AG04450 (cell line): ENCODE measurements around the gene PRKG1. TPM values are rescaled to one million over a fixed set of nuclear protein-coding genes. Genes with fewer than 3 reads are reported as not detected.

Experiments
- CTCF ChIA-PET: fragments of 300-600, 350-600 bp; formaldehyde crosslinking; extraction: SDS; loops from one replicate; lab custom pipeline; 2022; ENCODE audit warnings: antibody characterized with exemption, inconsistent platforms; lab: Charles Lee
- POLR2A ChIA-PET: fragments of 350-600 bp; formaldehyde crosslinking; extraction: SDS; loops from one replicate; lab custom pipeline; 2021; ENCODE audit warnings: antibody characterized with exemption, inconsistent platforms; lab: Yijun Ruan, JAX
- DNase-seq: peaks from one replicate; pipeline ENCODE4 v3.0.0-alpha.2; 2011; ENCODE audit warnings: low read depth, low spot score
- H3K27ac ChIP-seq: one replicate; pipeline ENCODE4 v1.5.1; 2012; ENCODE audit warnings: low read depth, low read length, control low read depth
- H3K27me3 ChIP-seq: one replicate; pipeline ENCODE4 v1.6.0; 2012; ENCODE audit warnings: low read length; ENCODE audit not compliant: control insufficient read depth, insufficient read depth
- H3K4me3 ChIP-seq: 2 replicates; pipeline ENCODE4 v1.5.1; 2011; ENCODE audit warnings: mild to moderate bottlenecking, low read depth, low read length, control low read depth
- H3K9me3 ChIP-seq: 2 replicates; pipeline ENCODE4 v1.5.1; 2012; ENCODE audit warnings: low read length; ENCODE audit not compliant: control insufficient read depth, insufficient read depth
- polyA plus RNA-seq: library from polyadenylated mRNA; depleted of rRNA; stranded (reverse); fragments of >200 nt; gene quantifications from 2 replicates; pipeline ENCODE4 v1.2.3, GENCODE V29; 2011
- TF ChIP-seq, protein P1 (sequence below): IDR thresholded peaks from 2 replicates; pipeline ENCODE4 v1.5.1; 2011; ENCODE audit warnings: low read depth, low read length, control low read depth, inconsistent platforms

Gene PRKG1
- polyA plus RNA-seq, 1 experiment = 19.0 TPM

DNA sequence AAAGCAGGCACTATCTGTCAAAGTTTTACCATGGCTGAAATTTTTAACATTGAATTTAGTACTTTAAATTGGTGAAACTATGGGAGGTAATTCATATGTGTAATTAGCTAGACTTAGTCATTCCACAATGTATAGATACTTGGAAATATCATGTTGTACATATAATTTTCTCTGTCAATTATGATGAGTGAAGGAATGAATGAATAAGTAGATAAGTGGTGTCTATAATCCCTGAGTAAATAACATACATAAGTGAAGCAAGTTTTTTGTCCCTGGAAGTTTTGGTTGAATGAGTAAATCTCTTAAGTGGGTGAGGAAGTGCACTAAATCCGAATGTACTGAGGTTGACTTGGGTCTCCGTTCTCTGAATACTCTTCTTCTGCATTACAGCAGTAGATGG is 424.1 kb downstream of the PRKG1 start:
- TF ChIP-seq, protein P1, sequence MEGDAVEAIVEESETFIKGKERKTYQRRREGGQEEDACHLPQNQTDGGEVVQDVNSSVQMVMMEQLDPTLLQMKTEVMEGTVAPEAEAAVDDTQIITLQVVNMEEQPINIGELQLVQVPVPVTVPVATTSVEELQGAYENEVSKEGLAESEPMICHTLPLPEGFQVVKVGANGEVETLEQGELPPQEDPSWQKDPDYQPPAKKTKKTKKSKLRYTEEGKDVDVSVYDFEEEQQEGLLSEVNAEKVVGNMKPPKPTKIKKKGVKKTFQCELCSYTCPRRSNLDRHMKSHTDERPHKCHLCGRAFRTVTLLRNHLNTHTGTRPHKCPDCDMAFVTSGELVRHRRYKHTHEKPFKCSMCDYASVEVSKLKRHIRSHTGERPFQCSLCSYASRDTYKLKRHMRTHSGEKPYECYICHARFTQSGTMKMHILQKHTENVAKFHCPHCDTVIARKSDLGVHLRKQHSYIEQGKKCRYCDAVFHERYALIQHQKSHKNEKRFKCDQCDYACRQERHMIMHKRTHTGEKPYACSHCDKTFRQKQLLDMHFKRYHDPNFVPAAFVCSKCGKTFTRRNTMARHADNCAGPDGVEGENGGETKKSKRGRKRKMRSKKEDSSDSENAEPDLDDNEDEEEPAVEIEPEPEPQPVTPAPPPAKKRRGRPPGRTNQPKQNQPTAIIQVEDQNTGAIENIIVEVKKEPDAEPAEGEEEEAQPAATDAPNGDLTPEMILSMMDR = no peak
- Histone ChIP-seq H3K4me3 (no peak overlapping the region), H3K27me3 (no peaks in the 10 kb centered on the region), H3K27ac (no peak overlapping the region), H3K9me3 (no peaks in the 10 kb centered on the region)
- POLR2A ChIA-PET = no interaction called here
- no peak for DNase-seq
- CTCF ChIA-PET = no interaction called here

- no peaks in the 10 kb centered on the region for H3K9me3 ChIP-seq
- H3K27me3 ChIP-seq = no peaks in the 10 kb centered on the region
- ChIA-PET POLR2A (no interaction called here), CTCF (no interaction called here)
- H3K4me3 ChIP-seq = no peak overlapping the region
- no peak overlapping the region for H3K27ac ChIP-seq
- TF ChIP-seq, protein P1 = no peak
- no peak for DNase-seq
Observed at GRCh38 chr10:51501396-51501795, 427.1 kb downstream of the PRKG1 start.

GRCh38 chr10:51502124-51502523 is 427.8 kb downstream of the PRKG1 start:
- Histone ChIP-seq H3K4me3 (no peak overlapping the region), H3K9me3 (no peaks in the 10 kb centered on the region), H3K27me3 (no peaks in the 10 kb centered on the region), H3K27ac (no peak overlapping the region)
- no peak for DNase-seq
- ChIA-PET POLR2A (no interaction called here), CTCF (no interaction called here)
- TF ChIP-seq, protein P1 = no peak

DNA sequence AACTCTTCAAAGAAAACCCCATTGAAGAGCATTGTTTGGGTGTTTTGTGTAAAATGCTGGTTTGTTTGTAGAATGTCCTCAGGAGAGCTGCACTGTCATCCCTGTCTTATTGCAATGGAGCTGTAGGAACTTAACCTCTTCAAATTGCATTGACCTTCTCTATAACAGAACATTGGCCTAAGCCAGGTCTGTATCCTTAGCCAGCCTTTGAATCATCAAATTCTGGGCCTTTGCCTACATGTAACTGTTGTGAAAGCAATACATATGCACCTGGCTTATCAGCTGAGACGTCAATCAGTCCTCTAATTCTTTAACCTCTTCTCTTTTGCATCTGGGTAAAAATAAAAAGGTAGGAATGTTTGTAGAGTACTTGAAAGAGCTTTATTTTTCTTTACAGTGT is 429.1 kb downstream of the PRKG1 start:
- TF ChIP-seq, protein P1 = no peak
- Histone ChIP-seq H3K4me3 (no peak overlapping the region), H3K27me3 (no peaks in the 10 kb centered on the region), H3K9me3 (no peaks in the 10 kb centered on the region), H3K27ac (no peak overlapping the region)
- ChIA-PET CTCF (interaction anchor here (0.6 kb wide), 2 partner anchors 457 to 1243 kb away, joined by 3 read pairs; no protein-coding TSS in a partner anchor), POLR2A (no interaction called here)
- DNase-seq = no peak

DNA sequence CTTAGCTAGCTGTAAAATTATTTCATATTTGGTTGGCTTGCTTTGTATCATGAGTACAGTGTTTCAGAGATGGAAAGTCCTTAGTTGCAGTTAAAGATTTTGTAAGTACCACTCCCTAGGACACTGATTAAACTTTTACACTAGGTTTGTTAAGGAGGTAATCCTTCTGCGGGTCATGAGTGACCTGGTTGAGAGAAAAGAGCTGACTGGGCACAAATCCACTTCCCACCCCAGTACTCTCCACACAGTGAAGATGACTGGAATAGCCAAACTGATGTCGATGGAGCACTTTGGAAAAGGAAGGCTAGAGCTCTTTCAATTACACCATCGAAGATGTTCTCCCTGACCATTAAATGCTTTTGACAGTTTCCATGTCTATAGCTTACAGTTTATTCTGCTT is 433.2 kb downstream of the PRKG1 start:
- no peak overlapping the region for H3K27ac ChIP-seq
- no peaks in the 10 kb centered on the region for H3K9me3 ChIP-seq
- H3K27me3 ChIP-seq = no peaks in the 10 kb centered on the region
- DNase-seq = no peak
- H3K4me3 ChIP-seq = no peak overlapping the region
- TF ChIP-seq, protein P1 = no peak
- CTCF ChIA-PET = interaction anchor here (0.9 kb wide), 1 partner anchor 709 kb away, joined by 4 read pairs; no protein-coding TSS in a partner anchor
- POLR2A ChIA-PET = interaction anchor here (0.6 kb wide), 1 partner anchor 192 kb away, joined by 4 read pairs; no protein-coding TSS in a partner anchor
